HG02642 (cell line): ENCODE results near the gene RBMX.

ENCODE experiments used
- ATAC-seq: cut with Tn5 transposase; IDR thresholded peaks from one replicate; pipeline ENCODE4 v1.9.1; 2021; ENCODE audit warnings: mild to moderate bottlenecking; ENCODE audit not compliant: unreplicated experiment, poor library complexity

RBMX gene

GRCh38 chrX:136850441-136851175 is 29.9 kb downstream of the RBMX start:
- ATAC-seq: no peak

DNA sequence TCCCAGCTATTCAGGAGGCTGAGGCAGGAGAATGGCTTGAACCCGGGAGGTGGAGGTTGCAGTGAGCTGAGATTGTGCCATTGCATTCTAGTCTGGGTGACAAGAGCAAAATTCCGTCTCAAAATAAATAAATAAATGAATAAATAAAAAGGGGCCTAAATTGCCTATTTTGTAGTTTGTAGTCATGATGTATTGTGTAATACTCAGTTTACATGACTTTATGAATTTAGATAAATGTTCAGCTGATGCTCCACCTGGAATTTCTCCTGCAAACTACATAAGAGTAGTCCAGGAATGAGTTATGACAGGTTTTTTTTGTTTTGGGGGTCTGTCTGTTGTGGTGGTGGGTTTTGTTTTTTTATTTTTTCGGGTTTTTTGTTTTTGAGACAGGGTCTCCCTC is 31.1 kb downstream of the RBMX start:
- ATAC-seq: no peak

DNA sequence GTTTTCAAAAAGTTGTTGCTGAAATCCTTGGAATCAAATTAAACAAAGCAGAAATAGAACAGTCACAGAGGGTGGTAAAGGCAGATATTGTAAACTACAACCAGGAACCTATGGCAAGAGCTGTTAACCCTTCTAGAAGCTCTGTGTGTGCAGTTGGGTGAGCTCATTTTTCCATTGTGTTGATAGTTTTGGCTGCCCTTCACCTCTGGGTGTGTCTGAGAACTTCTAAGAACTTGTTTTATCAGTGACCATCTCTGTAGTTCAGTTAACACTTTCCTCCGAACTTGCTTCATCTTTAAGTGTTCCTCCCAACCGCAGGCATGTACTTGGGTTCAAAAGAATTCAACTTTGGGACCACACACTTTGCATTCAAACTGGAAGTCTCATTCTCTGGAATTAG is 32.7 kb downstream of the RBMX start:
- no peak for ATAC-seq

GRCh38 chrX:136839196-136839595 is 41.3 kb downstream of the RBMX start:
- ATAC-seq: no peak

DNA sequence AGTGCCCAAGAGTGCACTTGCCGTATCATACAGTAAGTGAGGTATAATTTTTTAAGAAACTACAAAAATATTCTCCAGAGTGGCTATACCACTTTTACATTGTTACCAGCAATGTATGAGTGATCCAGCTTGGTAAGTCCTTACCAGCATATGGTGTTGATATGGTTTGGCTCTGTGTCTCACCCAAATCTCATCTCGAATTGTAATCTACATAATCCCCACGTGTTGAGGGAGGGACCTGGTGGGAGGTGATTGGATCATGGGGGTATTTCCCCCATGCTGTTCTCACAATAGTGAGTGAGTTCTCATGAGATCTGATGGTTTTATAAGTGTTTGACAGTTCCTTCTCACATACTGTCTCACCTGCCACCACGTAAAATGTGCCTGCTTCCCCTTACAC is 44.8 kb downstream of the RBMX start:
- ATAC-seq: no peak

GRCh38 chrX:136829413-136829812 is 51.1 kb downstream of the RBMX start:
- no peak for ATAC-seq

- ATAC-seq: no peak
Measured at GRCh38 chrX:136828830-136829229, 51.7 kb downstream of the RBMX start.

- no peak for ATAC-seq
Measured at GRCh38 chrX:136827026-136827425, 53.5 kb downstream of the RBMX start.

- no peak for ATAC-seq
Measured at GRCh38 chrX:136825771-136826170, 54.8 kb downstream of the RBMX start.
